HG03460 (cell line): Measurements from ENCODE around the gene NOL3.

Source experiments
- ATAC-seq: cut with Tn5 transposase; IDR thresholded peaks from one replicate; pipeline ENCODE4 v1.9.1; 2021; ENCODE audit not compliant: unreplicated experiment

Gene NOL3

DNA sequence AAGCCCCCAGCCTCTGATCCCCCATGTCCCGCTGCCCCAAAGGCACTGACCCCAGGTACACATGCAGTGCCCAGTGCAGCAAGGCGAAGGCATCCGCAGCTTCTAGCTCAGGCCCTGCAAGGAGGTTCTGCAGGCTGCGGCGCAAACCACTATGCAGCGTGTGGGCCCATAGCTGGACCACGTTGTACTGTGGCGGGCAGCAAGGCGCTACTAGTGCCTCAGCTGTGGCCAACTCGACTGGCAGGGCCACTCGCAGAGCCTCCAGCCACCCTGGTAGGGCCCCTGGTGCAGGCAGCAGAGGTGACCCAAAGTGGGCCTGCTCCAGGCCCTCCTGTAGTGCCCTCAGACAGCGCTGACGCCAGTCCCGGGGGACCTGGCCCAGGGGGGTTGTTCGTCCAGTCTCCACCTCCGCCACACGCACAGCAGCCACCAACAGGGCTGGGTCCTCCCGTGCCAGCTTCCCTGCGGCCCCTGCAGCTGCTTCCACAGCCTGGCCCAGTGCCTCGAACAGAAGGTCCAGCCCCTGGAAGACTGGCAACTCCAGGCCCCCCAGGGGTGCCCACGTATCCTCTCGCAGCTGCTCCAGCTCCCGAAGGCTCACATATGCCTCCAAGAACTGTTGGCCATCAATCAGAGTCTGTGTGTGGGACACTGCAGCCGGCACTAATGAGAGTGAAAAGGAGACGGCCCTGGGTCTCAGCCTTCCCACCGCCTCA, 17.0 kb downstream of the NOL3 start:
- no peak for ATAC-seq

DNA sequence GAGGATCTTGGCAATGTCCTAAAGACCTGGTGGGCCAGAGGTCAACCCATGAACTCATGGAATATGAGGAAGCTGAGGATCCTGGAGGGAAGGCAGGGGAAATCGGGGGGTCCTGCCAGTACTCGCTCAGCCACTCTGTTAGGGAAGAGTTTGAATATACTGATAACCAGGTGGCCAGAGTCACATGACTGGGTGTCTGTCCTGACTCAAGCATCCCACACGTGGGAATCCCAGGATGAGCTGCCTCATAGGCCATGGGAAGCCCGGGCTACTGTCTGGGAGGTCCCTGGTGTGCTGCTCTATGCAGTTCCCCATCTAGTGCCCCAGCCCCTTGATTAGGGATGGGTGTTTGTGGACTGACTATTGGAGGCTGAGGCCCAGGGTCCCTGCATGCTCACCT, 18.0 kb downstream of the NOL3 start:
- ATAC-seq = no peak

DNA sequence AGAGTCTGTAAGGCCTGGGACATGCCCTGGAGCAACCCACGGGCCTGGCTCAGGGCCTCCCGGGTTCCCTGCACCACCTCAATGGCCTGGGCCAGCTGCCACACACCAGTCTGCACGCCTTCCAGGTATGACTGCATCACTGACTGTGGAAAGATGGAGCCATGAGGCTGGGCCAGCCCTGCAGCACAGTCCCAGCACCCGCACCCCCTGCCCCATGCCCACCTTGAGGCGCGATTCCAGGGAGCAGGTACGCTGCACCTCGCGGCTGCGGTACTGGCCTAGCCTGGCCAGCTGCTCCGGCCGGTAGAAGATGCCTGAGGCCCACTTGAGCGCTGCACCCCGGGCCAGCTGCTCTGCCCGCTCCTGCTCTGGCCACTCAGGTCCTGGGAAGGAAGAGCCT, 18.5 kb downstream of the NOL3 start:
- no peak for ATAC-seq

DNA sequence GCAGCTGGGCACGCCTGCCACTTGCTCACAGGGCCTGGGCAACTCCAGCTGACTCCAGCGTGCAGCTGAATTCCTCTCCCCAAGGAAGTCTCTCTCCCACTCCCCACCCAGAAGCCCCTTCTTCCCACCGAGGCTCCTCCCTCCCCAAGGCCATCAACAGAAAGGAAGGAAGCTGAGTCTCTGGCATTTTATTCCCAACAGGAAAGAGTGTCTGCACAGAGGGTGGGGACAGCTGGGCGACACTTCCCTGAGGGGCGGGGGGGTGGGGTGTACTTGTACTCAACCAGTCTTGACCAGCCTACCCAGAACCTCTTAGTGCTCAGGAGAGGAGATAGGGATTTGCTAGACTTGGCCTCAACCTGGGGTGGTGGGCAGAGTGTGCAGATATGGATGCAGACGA, 19.7 kb downstream of the NOL3 start, which contains the start of gene EXOC3L1:
Gene EXOC3L1, minus strand, starts transcription at position 96 of the 400 bp plus-strand sequence. CDS start 460 bp downstream, outside the sequence.
- no peak for ATAC-seq

DNA sequence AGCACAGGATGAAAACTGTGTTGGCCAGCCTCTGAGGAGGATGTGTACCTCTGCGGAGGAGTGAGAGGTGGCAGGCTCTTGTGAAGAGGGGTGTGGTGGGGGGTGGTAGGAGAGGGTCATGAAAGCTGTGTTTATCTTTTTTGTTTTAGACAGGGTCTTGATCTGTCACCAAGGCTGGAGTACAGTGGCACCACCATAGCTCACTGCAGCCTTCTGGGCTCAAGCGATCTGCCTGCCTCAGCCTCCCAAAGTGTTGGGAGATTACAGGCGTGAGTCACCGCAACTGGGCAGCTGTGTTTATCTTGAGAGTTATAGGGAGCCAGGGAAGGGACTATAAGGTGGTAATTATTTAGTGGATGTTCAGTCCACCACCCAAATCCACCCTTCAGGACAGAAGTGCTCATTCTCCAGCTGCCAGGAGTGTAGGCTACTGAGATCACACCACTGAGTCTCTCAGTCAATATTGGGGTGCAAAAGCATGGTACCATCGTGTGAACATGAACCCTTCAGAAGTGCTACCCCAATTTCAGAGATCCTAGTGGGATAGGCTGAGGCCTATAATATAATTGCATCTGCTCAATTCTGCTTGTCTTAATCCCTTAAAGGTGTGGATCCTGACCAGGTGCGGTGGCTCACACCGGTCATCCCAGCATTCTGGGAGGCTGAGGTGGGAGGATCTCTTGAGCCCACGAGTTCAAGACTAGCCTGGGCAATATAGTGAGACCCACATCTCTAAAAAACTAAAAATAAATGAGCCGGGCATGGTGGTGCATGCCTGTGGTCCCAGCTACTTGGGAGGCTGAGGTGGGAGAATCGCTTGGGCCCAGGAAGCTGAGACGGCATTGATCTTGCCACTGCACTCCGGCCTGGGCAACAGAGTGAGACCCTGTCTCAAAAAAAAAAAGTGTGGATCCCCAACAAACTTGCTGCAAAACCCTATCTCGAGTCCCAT, 20.4 kb downstream of the NOL3 start:
- no peak for ATAC-seq

DNA sequence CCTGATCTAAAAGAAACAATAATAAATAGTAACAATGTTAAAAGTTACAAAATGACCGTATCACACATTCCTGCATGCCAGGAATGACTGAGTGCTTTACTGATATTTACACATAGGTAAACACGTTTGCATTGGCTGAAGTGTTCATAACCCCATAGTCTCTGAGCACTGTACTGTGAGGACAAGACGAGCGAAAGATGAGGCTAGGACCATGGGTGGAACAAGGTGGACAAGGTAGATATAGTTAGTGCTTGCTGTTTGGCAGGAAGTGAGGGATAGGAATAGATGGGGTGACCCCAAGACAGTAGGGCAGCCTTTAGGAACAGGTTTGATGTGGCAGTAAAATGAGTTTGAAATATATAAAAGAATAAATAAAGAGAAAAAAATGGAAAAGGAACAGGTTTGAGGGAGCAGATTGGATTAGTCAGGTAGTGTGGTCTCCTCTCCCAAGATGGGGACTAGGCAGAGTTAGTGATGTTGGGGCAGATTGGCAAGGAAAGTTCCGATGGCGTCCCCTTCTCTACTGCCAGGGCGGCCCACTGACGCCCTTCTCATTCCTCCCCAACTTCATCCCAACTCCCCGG, 21.2 kb downstream of the NOL3 start:
- no peak for ATAC-seq

DNA sequence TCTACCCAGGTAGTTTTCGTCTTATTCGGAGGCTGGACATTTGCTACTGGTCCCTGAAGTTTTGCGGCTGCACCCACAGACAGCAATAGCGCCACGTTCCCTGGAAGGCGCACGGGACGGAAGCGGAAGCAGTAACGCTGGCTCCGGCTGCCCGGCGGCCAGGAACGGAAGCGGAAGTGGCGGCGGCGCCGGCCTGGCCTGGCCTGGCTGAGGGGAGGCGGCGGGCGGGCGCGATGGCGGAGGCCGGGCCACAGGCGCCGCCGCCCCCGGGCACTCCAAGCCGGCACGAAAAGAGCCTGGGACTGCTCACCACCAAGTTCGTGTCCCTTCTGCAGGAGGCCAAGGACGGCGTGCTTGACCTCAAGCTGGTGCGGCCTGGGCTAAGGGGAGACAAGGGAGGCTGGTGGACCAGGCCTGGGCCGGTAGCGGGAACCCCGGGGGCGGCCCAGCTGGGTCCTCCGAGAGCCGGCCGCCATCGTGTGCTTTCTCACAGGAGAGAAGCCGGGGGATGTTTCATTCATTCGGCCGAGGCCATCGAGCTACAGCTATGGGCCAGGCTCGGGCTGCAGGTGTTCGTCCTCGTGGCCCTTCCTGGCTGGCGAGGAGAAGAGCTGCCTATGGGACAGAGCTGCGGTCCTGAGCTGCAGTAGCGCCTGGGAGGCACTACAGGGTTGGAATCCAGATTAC, 21.8 kb downstream of the NOL3 start, which contains the start of gene E2F4:
Gene E2F4, plus strand, starts transcription at position 161 of the 687 bp plus-strand sequence. Its CDS starts 73 bp downstream, at position 234.
- peak; percentile 87 for ATAC-seq

DNA sequence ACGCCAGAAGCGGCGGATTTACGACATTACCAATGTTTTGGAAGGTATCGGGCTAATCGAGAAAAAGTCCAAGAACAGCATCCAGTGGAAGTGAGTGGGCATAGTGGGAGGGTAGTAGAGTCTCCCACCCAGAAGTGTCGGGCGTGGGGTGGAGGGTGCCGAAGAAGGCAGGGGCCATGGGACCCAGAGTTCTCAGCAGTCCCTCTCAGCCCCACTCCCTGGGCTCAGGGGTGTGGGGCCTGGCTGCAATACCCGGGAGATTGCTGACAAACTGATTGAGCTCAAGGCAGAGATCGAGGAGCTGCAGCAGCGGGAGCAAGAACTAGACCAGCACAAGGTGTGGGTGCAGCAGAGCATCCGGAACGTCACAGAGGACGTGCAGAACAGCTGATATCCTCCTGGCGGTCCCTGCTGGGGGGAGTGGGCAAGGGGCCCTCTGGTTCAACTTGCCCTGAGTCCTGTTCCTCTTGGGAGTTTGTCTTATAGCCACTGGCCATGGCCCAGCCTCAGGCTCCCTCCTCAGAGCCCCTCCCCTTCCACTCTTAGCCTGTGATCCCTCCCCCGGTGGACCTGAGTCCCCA, 22.5 kb downstream of the NOL3 start:
- ATAC-seq = no peak

DNA sequence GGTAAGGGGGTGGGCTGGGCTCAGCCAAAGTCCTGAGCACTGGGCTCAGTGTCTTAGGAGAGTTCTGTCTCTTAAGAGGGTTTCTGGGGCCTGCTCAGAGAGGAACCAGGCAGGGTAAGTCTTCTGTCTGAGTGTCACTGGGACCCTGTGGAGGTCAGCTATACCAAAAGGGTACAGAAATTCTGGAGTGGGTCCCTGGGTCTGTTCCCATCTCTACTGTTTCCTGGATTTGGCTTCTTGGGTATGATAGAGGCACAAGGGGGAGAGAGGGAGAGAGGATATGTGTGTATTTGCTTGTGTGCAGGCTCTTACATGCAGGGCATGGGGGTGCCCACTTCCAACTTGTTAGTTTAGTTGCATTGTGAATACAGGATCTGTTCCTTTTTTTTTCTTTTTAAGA, 23.2 kb downstream of the NOL3 start:
- ATAC-seq = no peak

DNA sequence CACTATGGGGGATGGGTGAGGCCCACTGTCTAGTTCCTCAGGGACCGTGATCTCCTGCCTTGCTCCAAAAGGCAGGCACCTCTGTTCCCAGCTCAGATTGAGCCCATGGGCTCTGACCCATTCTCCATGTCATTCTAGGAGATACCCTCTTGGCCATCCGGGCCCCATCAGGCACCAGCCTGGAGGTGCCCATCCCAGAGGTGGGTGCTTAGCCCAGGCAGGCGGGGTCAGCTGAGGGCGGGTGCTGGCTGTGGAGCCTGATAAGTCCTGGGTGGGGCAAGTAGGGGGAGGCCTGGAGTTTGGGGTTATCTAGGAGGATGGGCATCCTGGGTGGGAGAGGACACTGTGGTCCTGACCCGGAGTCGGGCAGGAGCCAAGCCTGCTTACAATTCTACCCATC, 23.9 kb downstream of the NOL3 start:
- no peak for ATAC-seq

DNA sequence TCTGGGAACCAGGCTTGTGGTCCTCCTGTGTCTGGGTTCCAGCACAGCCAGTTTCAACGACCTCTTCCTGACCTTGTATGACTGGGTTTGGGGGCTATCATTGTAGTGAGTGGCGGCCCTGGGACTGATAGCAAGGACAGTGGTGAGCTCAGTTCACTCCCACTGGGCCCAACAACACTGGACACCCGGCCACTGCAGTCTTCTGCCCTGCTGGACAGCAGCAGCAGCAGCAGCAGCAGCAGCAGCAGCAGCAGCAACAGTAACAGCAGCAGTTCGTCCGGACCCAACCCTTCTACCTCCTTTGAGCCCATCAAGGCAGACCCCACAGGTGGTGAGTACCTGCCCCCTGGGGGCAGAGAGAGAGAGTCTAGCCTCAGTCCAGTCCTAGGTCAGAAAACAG, 25.3 kb downstream of the NOL3 start:
- no peak for ATAC-seq

DNA sequence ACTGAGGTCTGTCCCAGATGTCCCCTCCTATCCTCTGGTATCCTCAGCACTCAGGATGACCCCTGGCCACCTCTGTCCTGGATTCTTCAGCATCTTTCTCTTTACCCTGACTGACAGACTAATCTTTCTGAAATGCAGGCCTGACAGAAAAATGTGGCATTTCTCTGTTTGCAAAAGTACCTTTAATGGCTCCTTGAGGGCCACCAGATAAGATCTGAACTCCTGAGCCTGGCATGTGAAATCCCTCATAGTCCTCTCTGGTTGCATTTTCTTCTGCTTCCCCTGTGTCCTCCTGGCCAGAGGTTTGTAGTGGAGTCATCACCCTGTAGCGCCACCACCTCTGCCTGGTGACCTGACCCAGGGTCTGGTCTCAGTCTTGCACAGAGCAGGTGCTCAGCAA, 26.5 kb downstream of the NOL3 start:
- no peak for ATAC-seq

DNA sequence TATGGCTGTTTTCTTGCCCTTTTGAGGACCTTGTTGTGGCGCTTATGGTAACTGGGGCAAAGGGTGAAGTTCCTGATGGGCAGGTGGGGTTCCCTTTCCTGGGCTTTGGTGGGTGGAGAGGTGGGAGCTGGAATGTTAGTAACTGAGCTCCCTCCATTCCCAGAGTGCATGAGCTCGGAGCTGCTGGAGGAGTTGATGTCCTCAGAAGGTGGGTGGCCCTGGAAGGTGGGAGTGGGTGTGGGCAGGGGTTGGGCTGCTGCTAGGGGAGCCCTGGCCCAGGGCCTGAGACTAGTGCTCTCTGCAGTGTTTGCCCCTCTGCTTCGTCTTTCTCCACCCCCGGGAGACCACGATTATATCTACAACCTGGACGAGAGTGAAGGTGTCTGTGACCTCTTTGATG, 27.4 kb downstream of the NOL3 start:
- no peak for ATAC-seq

DNA sequence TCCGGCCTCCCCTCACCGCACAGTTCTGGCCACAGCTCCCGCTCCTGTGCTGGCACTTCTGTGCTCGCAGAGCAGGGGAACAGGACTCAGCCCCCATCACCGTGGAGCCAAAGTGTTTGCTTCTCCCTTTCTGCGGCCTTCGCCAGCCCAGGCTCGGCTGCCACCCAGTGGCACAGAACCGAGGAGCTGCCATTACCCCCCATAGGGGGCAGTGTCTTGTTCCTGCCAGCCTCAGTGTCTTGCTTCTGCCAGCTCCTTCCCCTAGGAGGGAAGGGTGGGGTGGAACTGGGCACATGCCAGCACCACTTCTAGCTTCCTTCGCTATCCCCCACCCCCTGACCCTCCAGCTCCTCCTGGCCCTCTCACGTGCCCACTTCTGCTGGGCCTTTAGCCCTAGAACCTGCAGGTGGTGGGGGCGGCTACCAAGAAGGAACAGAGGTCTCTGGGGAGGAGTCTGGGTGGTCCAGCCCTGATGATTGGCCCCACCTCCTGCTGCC, 27.9 kb downstream of the NOL3 start:
- ATAC-seq = no peak

DNA sequence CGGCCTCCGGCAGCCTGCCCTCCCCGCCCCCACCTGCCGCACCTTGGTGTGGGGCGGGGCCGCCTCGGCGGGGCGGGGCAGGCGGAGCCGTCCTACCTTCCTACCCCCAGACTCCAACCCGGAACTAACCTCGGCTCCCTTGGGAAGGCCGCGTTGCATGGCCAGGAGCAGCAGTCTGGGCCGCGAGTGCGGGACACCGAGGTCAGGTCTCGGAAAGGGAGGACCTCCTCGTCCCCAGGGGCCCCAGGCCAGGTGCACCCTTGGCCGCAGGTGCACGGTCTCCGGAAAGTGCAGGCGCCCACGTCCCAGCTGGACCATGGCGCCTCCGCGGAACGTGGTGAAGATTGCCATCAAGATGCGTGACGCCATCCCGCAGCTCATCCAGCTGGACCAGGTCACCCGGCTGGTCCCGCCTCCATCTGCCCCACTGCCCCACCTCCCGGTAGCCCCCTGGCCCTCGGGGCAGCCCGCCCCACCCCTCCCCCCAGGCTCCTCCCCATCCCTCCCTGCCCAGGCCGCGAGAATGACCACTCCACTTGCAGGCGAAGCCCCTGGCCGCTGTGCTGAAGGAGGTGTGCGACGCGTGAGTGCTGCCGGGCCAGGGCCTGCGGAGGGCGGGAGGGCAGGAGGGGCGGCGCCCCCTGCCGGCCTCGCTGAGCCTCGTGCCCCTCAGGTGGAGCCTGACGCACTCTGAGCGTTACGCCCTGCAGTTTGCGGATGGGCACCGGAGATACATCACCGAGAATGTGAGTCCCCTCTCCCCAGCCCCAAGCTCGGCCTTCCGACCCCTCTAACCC, 28.9 kb downstream of the NOL3 start, which contains the start of gene ELMO3:
Gene ELMO3, plus strand, starts transcription at position 121 of the 797 bp plus-strand sequence. Its CDS starts 196 bp downstream, at position 317.
- no peak for ATAC-seq

DNA sequence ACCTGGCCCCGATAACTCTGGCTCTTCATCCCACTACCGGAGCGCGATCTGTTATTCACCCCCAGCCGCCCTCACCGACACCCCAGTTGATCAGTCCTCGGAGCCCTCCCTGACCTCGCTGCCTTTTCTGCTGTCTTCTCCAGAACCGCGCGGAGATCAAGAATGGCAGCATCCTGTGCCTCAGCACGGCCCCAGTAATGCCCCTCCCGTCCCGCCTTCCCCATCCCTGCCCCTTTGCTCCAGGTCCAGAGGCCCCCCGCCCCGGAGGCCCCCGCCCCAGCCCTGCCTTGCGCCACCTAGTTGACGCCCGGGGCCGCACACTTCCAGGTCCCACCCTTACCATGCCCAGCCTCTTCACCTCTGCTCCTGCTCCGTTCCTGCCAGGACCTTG, 29.5 kb downstream of the NOL3 start:
- no peak for ATAC-seq

DNA sequence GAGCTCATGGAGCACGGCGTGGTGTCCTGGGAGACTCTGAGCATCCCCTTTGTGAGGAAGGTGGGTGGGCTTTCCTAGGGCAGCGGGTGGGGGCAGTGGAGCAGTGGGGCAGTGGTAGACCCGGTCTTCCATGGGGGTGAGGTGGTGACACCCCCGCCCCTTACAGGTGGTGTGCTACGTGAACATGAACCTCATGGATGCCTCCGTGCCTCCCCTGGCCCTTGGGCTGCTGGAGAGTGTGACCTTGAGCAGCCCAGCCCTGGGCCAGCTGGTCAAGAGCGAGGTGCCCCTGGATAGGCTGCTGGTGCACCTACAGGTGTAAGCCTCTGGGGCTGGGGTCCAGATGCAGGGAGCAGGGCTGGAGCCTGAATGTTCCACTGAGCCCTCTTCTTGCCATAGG, 30.2 kb downstream of the NOL3 start:
- ATAC-seq = no peak

DNA sequence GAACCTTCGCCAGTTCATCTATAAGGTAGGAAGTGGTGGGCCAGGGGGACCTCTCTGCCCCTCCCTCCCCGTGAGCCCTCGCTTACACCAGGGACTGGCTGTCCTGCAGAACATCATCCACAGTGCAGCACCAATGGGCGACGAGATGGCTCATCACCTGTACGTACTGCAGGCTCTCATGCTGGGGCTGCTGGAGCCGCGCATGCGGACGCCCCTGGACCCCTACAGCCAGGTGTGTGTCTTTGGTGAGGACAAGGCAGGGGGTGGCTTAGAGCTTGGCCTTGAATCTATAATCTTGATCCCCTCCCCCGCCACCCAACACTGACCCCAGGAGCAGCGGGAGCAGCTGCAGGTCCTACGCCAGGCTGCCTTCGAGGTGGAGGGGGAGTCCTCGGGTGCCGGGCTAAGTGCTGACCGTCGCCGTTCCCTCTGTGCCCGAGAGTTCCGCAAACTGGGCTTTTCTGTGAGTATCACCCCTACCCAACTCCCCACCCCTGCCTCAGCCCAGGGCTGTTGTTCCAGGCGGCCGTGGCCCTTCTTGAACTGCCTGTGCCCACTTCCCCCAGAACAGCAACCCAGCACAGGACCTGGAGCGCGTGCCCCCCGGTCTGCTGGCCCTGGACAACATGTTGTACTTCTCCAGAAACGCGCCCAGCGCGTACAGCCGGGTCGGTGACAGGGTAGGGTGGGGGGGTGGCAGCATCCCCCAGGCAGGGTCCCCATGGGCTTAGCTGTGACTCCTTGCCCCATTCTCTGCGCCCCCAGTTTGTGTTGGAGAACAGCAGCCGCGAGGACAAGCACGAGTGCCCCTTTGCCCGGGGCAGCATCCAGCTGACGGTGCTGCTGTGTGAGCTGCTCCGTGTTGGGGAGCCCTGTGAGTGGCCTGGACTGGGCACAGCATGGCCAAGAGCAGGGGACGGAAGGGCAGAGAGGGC, 31.3 kb downstream of the NOL3 start:
- ATAC-seq = no peak
